ENCODE results near the gene DSCAML1.

Gene DSCAML1

DNA sequence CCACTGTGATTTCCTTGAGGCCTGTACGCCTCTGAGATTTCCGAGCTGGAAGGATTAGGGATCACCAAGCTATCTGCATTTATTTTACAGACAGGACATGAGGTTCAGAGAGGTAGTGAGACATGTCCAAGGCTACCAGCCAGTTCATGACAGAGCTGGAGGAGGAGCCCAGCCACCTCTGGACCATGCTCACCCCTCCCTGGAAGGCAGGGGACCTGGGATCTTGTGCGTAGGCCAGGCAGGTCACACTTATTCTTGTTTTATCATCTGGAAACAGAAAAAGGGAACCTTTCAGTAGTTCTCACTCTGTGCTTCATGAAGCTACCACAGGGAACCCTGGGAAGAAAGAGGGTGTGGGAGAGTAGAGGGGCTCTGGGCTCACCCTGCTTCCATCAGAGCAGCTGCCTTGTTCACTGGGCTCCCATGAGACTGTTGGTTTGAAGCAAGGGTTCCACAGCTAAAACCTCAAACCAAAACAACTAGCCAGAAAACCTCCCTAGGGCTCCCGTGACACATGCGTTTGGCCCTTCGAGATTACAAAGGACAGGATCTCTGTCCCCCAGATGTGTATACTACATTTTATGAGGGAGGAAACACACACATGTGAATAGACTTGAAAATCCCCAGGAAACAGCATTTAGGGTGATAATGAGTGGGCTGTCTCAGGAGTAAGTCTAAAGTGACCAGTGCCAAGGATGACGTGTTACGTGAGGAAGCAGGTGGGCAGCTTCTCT is 106.4 kb downstream of the DSCAML1 start:
- no peak for DNase-seq

DNA sequence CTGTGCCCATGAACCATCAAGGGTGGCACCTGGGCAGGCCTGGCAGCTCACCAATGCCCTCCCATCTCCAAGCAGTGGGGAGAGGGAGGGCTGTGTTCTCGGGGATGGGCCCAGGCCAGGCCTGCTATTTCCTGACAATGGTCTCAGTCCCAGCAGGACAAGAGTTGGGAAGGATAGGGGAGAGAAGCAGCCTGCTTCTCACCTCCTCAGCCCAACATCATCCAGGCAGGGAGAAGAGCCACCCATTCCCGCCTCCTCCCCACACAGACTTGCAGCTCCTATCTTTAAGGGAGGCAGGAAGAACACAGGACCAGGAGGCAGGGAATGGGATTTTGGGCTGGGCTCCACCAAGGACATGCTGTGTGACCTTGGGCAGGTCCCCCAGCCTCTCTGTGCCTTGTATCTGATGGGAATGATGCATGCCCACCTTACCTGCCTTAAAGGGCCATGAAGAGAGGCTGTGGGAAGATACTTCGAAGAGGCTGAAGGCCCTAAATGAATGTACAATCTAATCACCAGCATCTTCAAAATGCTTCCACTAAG is 108.7 kb downstream of the DSCAML1 start:
- DNase-seq: no peak

DNA sequence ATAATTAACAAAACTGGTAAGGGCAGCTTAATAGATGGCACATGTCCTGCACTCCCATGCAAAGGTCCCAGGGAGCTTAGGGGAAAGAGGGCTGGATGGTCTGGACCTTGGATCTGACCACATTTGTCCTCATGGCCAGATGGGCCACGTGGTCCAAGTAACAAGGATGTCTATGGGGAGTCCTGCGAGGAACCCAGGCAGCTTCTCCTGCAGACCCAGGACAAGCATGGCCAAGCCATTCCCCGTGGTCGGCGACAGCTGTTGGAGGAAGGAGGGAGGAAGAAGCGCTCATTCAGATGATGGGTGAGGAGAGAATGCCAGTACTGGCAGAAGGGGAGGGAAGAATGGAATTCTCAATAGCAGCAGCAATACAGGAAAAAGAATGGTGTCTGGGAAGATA is 109.2 kb downstream of the DSCAML1 start:
- DNase-seq: no peak

DNA sequence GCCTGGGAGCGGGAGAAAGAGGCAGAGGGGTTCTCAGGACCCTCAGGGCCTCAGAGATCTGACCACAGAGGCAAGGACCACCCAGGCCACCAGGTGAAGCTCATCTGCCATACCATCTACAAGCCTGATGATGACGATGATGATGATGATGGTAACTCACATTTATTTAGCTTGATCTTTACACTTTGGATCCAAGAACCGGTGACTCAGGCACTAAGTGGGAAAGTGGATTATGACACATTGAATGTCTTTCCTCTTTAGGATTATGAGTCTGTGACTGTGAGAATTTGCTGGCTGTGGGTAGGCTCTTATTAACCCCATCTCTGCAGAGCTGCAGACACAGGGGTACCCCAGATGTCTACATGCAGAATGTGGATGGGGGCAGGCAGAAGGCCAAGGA is 110.3 kb downstream of the DSCAML1 start:
- no peak for DNase-seq

DNA sequence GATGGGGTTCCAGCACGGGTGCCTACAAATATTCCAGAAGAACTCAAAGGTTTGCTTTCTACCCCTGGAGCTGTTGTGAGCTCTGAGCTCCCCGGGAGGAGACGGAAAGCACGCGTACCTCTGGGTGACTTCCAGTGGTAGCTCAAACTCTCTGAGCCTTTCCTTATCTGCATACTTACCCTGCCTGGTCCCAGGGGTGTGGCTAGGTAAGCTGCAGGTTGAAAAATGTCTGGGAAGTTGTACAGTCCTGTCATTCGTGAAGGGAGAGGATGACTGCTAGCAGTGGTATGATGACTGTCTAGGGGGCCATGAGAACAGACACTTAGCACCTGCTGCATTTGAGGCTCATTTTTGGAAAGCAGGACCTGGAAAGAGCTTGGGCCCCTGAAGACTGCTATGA is 111.5 kb downstream of the DSCAML1 start:
- DNase-seq: no peak

DNA sequence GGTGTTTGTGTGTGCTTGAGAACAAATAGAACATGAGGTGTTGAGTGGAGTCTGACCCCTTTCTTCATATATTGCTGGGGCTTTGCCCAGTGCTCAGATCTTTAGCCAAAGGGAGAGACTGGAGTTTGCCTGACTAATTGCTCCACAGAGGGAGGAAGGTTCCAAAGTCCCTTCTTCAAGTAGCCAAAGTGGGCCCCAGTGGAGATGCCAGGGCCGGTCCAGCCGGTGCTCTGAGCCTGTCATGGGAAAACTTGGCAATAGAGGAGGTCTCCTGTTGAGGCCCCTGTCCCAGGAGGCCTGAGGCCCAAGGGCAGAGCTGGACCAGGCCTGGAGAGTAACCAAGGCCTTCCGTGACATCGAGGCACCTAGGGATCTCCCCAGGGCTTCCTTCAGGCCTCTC is 112.3 kb downstream of the DSCAML1 start:
- DNase-seq: no peak

DNA sequence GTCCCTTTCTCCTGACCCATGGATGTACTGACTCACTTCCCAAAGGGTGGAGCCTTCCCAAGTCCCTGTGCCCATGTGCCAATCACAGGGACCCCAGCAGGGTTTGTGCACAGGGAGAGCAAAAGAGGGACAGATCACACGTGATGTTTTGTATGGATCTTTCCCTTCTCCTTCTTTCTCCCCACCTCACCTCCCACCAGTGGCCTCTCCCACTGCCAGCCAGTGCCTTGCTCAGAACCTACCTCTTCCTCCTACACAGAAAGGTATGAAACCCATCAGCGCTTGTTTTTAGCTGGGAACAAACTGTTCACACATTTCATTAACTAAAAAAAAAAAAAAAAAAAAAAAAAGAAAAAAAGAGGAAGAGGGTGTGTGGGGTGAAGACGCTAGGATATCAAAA is 112.9 kb downstream of the DSCAML1 start:
- no peak for DNase-seq

DNA sequence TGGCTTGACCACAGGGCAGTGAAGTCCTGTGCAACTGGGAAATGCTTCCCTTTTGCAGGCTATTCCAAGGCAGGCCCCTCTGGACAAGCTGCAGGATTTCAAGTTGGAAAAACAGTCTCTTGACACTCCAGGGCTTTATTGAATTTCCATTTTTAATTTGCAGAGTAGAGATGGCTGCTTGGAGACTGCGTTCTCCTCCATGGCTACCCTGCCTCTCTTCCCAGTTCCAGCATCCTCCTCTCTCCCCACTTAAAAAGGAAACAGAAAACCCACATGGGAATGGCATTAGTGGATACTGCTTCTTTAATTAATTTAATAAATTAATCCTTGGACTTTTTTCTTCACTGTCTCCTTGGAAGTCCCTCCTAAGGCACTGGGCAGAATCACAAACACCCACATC is 115.6 kb downstream of the DSCAML1 start:
- DNase-seq: no peak

DNA sequence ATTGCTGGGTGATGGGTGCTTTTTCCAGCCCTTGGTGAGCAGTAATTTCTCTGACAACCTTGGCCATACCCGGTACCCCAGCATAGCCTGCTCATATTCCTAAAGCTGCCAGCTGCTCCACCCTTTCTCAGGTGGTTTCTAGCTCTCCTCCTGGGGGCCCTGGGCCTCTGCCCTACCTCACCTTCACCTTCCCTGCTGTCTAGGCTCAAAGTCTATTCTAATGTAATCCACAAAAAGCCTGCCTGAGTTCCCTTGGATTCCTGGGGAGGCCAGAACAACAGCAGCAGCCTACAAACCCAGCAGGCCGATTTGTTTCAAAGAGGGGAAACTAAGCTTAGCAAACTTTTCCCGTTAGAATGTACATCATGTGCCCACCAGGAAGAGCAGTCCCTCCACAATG is 117.6 kb downstream of the DSCAML1 start:
- no peak for DNase-seq

DNA sequence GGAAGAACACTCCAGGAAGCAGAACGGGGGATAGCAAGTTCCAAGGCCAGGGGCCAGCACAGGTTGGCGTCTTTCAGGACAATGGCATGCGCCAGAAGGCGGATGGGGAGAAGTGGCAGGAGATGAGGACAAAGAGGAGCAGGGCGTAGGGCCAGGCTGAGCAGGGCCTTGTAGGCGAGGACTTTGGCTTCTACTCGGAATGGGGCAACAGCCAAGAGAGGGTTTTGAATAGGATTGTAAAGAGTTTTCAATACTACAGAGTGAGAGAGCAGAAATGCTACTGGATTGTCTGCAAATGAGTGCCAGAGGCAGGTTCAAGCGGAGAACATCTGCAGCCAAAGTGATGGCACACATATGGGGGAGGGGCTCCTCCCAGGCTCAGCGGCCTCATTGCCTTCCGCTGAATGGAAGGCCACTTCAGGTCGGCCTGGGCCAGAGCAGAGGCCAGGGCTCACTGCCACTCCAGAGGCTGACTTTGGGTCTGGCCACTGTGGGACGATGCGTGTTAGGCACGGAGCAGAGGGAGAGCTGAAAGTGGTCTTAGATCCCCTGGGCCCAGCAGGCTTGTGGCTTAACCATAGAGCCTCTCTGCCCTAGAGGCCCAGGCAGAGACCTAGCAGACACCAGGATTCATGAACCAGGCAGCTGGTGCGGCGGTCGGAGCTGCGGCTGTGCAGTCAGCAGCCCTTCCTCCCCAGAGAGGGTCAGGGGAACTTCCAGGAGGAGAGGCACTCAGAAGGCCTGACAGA is 118.2 kb downstream of the DSCAML1 start:
- no peak for DNase-seq

DNA sequence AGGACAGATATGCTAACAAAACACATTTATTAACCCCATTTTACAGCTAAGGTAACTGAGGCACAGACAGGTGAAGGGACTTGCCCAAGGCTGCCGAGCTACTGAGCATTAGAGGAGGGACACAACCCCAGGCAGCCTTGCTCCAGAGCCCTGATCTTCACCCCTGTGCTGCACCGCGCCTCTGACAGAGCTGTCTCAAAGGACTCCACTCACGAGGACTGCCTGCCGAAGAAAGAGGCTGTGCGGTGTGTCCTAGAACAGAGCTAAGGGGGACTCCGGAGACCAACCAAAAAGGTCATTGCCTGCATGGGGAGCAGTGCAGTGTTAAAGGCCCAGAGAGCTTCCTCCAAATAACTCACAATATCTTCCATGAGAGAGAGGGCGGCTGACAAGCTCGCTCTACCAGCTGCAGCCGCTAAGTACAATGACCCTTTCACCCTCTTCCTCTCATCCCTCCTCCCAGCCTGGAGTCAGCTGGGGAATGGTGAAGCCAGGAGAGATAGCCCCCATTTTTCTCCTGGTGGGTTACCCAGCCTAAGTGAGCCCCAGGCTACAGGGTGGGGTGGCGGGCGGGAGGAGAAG is 119.2 kb downstream of the DSCAML1 start:
- DNase-seq: no peak

DNA sequence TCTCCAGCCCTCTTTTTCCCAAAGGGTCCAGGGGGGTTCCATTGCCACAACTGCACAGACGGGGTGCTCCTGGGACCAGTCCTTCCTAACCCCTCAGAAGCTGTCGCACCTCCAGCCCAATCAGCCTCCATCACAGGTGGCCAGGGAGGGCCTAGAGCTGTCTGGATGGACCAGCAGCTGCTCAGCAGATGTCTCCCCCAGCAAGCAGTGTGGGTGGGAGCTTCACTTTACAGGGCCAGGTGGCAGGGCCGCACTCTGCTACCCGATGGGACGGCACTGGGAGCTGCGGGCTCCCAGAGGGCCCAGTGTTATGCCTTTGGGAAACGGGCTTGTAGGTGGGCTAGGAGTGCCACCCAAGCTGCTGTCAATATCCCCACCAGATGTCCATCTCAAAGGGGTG is 120.5 kb downstream of the DSCAML1 start:
- DNase-seq: no peak

DNA sequence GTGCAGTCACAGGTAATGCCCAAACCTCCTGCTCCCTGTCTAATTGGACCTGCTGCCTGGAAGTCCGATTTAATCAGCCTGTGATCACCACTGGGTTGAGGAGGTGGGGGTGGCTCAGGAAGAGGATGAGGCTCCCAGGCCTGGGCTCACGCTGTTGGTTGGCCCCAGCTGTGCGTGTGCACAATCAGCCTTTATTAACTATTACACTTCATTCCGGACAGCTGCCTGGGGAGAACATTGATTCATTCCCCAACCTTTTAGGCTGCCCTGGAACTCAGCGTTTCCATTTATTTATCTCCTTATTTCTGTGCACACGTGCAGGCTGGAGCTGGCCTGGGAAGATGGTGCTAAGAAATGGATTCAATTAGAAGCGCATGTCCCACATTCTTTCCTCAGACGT is 123.4 kb downstream of the DSCAML1 start:
- no peak for DNase-seq

DNA sequence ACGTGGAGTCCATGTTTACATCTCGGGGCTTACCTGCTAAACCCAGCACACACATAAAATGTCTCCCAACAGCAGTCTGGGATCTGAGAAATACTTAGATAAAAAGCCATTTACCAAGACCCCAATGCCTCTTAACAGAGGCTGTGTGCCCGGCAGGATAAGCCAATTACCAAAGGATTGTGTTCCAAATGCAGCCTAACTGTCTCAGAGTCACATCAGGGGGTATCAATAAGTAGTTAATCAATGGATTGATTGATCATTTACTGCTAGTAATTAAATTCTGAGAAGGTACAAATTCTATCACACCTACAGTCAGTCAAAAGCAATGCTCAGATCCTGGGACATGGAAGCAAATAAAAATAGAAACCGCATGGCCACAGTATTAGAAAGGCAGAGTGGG is 125.6 kb downstream of the DSCAML1 start:
- no peak for DNase-seq

DNA sequence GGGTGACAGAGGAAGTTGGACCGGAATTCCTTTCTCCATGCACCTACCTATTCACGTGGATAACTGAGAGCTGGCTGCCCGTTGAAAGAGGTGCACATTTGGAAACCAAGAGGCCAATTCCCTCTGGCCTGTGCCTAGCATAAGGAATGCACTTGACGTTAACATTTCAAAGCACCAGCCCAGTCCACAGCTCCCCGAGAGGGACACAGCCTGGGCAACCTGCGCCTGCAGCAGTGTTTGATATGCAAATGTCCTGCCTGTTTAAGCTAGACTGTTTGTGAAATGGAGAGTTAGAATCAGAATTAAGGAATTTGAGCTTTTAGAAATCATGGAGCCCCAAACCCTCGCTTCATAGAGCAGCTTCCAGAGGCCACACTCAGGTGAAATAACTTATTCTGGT is 126.1 kb downstream of the DSCAML1 start:
- no peak for DNase-seq

DNA sequence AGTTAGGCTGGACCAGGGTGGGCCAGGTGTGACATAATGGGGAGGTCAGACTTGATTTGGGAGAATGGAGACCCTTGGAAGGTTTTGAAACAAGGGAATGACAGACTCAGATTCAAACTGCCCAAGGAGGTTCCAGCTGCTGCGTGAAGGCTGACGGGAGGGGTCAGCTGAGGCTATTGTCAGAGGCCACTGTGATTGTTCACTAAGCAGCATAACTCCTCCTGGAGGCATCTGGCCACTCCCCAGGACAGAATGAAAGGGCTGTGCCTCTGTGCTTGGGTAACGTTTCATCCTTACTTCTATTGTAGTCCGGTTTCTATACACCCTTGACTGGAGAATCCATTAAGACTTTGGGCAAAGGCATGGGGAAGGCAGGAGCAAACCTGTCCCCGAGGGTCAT is 126.6 kb downstream of the DSCAML1 start:
- DNase-seq: no peak

DNA sequence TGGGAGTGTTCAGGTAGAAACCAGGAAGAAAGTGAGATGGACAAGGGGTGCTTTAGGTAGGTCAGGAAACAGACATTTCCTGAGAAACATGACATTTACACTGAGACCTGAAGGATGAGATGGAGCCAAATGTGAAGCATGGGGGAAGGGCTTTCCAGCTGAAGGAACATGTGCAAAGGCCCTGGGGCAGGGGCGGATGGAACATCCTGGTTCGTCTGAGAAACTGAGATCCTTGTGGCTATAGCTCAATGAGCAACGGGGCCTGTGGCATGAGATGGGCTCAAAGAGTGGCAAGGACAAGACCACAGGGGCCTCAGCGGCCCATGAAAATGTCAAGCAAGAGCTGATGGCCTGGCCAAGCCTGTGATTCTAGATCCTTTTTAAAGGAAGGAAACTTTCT is 127.4 kb downstream of the DSCAML1 start:
- no peak for DNase-seq

DNA sequence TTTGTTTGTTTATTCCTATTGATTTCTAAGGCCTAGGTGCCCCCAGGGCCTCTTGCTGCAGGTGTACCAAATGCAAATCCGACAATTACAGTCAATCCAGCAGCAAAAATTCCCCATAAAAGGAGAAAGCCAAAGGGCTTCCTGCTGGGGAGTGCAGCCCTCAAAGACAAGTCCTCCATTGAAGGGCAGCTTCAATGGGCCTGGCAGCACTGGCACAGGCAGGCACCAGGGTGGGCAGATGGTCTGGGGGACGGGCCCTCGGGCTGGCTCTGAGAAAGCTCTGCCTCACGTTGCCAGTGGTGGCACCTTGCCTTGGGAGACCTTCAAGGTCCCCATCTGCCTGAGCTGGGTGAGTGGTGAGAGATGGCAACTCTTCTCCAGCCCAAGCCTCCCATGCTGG is 128.0 kb downstream of the DSCAML1 start:
- DNase-seq: no peak

DNA sequence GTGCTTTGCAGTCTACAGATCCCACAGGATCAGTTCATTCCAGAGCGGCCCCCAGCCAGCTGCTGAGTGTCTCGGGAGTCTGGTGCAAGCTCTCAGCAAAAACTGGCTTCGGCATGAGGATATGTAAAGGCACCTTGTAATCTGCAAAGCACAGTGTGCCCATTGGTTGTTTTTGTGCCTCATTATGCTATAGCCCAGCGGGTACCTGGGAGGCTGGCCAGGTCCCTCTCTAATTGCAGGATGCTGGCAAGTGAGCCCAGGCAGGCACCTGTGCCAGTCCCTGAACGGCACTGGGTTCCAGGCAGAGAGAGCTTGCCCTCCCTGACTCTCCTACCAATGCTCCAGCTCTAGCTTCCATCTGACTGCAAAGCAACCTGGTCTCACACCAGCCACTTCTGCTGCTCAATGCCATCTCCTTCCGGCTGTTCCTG is 128.7 kb downstream of the DSCAML1 start:
- DNase-seq: no peak

DNA sequence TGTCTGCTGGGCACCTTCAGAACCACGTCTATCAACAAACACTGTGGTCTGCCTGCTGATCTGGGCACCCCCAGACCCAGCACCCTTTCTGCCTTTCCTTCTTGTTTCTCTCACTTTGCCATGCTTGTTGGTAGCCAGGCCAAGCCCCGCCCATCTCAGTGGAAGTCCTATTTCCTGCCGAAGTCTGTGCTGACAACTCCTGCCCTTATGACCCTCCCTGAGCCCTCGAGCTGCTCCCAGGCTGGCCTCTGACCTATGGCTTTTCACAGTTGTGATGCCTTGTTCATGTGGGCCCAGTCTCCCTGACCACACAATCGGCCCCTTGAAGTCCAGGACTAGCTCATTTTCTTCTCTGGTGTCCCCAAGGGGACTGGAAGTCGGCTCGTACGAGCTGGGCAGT is 132.1 kb downstream of the DSCAML1 start:
- no peak for DNase-seq

DNA sequence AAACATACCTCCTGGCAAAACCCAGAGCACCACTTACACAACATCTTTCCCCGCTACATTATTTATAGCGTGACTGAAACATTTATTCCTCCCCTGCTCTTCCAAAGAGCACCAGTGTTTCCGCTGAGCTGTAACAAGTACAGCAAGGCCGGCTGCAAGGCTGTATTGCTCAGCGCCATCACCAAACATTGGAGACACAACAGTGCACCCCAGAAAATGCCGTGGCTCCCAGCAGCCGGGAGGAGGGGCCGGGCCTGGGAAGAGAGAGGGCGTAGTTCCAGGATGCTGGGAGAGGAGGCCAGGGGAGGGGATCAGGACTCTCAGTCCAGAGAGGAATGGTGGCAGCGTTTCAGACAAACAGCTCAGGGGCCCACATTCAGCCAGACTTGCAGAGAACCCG is 133.2 kb downstream of the DSCAML1 start:
- no peak for DNase-seq

DNA sequence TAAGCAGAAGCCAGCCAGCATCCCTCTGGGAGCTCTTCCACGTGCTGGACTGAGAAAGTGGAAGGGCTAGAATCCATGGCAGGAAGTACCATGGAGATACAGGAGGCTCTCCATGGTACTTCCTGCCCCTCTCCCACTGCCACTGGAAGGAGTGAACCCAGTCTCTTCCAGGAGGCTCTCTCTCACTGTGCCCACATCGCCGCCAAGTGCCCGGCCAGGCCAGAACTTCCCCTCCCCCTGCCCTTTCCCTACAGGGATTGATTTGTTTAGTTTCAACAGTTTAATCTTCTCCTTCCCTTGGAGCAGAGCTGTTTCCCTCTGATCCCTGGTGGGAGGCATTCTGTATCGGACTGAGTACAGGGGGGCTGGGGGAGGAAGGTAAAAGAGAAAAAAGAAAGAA is 133.6 kb downstream of the DSCAML1 start:
- no peak for DNase-seq

DNA sequence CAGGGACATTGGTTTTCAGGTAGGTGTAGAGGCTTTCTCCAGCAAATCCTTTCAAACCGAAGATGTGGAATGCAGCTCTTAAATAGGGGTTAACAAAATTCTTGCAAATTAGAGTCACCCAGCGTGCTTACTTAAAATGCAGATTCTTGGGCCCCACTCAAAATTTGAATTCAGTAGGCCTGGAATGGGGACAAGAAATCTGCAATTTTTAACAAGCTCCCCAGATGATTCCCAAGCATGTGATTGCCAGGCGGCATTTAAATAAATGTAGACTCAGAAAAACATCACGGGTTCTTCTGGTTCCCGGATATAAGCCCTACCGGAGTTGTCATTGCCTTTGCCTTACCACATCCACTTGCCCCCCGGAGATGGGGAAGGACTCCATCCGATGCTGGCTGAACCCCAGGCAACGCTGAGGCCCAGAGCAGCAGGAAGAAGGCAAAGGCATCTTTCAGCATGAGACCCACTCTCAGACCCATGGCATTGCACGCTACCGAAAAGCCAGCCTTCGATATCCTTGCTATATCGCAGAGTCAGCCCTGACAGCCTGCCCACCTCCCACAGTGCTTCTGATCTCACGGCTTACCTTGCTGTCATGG is 134.2 kb downstream of the DSCAML1 start:
- no peak for DNase-seq

DNA sequence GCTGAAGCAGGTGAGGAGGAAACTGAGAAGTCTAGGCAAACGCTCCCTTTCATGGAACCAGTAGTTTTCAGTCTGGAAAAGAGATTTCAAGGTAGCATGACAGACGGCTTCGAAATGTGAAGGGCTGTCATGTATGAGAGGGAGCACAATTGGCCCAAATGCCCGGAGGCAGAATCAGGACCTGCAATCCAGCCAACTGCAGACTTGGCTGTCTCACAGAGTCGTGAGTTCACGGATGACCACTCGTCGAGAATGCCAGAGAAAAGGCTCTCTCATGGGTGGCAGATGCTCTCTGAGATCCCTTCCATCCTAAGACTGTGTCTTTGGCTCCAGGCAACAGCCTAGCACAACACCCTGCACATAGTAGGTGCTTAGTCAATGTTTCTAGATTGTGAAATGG is 134.8 kb downstream of the DSCAML1 start:
- no peak for DNase-seq

Measured in activated T-cell treated with anti-CD3 and anti-CD28 coated beads, Interleukin-2, amount 50 U/mL, for 48 hours (primary cell).